LHCN-M2 (cell line): ENCODE measurements around the gene NEK7. TPM values are rescaled to one million over a fixed set of nuclear protein-coding genes. Genes with fewer than 3 reads are reported as not detected.

Experiments used
- DNase-seq: peaks from one replicate; pipeline ENCODE4 v3.0.0-alpha.2; 2012; ENCODE audit warnings: low read depth
- total RNA-seq: library from RNA; depleted of rRNA; stranded (reverse); fragments of >200 nt; gene quantifications from 2 replicates; pipeline ENCODE4 v1.2.3, GENCODE V29; 2014; rRNA removed

The NEK7 gene
- total RNA-seq, 1 experiment from 2014 or later = 66.8 TPM

- DNase-seq = no peak
Measured at GRCh38 chr1:198350456-198350855, 193.7 kb downstream of the NEK7 start.

- no peak for DNase-seq
Measured at GRCh38 chr1:198352975-198353695, 196.3 kb downstream of the NEK7 start.

- DNase-seq = no peak
Measured at GRCh38 chr1:198357937-198358336, 201.1 kb downstream of the NEK7 start.

DNA sequence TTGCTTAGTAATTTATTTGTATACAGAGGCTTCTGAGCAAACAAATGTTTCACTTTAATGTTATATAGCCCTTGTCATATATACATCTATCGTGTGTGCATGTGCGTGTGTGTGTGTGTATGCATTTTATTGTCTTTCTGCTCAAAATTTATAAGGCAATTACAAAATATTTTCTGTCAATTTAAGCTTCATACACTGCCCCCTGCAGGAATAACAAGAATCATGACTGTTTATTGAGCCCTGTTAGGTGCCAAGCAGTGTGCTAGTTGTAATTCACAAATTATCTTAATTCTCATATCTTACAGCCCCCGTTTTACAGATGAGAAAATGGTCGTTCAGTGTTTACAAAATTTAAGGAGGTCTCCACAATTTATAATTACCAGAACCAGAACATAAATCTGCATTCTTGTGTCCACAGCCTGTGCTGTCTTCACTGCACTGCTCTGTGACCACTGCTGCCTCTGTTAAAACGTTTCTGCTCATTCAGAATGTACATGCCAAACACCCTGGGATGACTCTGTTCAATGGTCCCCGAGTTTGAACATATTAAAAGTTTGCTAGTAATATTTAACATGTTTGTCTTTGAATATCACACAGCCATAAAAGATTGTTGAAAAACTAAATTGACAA is 202.3 kb downstream of the NEK7 start:
- DNase-seq = peak; percentile 16

GRCh38 chr1:198360208-198360729 is 203.5 kb downstream of the NEK7 start:
- DNase-seq = no peak

DNA sequence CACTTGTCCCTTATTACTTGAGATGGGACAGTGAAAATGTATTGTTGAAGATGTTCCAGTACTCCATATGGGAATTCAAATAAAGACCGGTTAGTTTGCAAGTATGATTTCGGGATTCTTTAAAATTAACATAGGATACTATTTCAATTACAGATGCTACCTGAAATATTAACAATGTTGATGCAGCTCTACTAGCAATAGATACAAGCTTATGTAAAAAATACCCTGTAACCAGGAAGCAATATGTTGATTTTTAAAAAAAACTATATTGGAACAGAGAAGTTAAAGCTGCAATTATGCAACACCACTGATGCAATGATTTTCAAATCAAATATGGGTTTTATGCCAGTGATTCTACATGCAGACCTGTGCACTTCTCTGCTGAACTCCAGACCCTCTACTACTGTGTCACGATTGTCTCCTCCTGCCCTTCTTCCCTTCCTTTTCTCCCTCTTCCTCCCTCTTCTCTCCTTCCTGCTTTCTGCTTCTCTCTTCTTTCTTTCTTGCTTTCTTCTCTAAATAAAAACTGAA is 204.5 kb downstream of the NEK7 start:
- DNase-seq = no peak

DNA sequence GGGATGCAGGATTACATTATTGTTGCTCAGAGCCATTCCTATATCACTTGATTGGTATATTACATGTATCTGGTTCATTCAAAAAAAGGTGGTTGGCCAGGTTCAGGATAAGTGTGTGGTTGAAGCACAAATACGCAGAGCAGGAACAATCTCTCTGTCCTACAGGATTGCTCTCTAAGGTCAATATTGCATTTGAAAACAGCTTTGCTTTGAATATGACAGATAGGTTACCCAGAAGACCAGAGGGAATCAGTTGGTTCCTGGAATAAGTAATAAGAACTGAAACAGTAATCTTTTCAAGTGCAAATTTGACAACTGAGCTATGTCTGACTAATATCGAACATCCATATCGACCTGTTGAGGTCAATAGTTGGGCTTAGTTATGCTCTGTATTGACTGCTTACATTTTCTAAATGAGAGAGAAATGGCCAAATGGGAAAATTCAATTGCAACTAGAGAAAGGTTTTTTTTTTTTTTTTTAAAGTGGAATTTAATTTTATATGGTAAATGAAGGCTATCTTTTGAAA is 206.9 kb downstream of the NEK7 start:
- DNase-seq = no peak

- DNase-seq = no peak
Measured at GRCh38 chr1:198364471-198364870, 207.7 kb downstream of the NEK7 start.

- DNase-seq = no peak
Measured at GRCh38 chr1:198367296-198367695, 210.5 kb downstream of the NEK7 start.

DNA sequence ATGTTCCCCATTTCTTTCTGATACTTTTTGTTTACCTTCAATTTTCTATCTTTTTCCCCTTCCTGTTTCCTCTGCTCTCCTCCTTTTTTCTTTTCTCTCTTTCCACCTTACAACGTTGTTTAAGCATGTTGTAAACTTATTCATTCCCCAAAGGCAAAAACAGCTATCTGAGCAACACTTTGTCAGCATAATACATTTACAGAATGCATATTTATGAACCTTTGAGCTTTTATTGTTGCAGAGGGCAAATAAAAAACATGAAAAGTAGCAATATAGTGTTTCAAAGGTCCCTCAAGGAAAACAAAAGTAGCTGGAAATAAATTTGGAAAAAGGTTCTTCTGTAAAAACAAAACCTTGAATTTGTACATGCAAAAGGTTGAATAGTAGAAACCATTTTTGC is 214.2 kb downstream of the NEK7 start:
- DNase-seq = no peak

Other genes with a start within 250 kb of the NEK7 start
- gene LHX9, start 239.6 kb upstream of the NEK7 start, total RNA-seq = 0.13 TPM in 1 of 2 replicates, not detected in the other